GM21360 (cell line): ENCODE measurements around the gene CRYAA.

Experiments used
- ATAC-seq: cut with Tn5 transposase; IDR thresholded peaks from one replicate; pipeline ENCODE4 v1.9.1; 2021; ENCODE audit warnings: mild to moderate bottlenecking, moderate library complexity; ENCODE audit not compliant: unreplicated experiment

Gene CRYAA

DNA sequence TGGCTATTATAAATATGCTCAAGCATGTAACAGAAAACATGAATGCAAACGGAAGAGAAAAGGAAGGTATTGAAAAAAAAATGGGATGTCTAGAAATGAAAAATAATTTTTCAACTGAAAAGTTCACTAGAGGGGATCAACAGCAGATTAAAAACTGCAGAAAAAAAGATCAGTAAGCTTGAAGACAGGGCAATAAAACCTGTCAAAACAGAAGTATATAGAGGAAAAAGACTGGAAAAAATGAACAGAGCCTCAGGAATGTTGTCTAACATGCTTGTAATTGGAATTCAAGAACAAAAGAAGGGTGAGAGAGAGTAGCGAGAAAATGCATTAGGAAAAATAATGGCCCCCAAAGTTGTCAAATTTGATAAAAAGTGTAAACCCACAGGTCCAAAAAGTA is 29.6 kb downstream of the CRYAA start:
- no peak for ATAC-seq

DNA sequence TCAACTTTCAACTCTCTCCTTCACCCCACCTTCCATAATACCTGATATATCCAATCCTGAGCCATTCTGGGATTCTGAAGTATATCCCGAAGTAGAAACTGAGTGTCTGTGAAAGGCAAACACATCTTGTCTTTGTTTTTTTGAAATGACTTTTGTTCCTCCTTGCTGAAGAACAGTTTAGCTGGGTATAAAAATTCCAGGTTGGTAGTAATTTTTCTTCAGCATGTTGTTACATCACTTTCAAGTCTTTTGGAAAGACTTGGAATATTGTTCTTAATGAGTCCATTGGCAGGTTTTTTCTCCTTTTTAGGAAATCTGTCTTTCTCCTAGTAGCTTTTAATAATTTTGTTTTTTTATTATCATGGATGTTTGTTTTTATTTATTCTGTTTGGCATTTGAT is 32.7 kb downstream of the CRYAA start:
- no peak for ATAC-seq

DNA sequence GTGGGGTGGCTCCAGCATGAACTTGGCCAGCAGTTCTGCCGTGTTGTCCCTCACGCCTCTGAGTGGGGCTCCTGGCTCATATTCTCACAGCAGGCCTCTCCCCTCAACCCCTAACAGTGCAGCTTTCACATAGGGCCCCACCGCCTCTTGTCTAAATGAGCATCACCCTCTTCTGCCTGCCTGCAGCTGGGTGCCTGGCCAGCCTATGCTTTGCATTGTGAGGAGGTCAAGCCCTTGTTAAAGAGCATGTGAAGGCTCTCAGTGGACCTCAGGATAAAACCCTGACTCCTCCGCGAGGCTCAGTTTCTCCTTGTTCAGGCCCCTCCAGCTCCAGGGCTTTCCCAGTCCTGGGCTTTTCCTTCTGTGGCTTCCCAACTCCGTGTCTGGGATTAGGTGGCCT is 34.8 kb downstream of the CRYAA start:
- ATAC-seq: no peak

DNA sequence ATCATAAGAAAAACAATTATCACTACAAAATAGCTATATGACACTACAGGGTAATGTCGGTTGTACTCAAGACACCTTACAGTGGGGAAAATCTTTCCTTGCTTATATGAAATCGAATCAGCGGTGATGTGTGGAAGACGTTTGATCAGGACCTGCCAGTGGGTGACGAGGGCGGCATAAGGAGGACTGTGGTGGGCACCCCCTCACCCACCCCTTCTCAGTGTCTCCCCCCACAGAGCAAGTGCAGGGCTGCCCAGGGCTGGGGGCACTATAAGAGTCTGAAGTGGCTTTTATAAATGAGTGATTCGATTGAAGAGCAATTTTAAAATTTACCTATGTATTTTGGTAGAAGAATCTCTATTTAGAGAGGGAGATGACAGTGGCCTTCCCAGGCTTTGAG is 35.8 kb downstream of the CRYAA start:
- ATAC-seq: no peak

DNA sequence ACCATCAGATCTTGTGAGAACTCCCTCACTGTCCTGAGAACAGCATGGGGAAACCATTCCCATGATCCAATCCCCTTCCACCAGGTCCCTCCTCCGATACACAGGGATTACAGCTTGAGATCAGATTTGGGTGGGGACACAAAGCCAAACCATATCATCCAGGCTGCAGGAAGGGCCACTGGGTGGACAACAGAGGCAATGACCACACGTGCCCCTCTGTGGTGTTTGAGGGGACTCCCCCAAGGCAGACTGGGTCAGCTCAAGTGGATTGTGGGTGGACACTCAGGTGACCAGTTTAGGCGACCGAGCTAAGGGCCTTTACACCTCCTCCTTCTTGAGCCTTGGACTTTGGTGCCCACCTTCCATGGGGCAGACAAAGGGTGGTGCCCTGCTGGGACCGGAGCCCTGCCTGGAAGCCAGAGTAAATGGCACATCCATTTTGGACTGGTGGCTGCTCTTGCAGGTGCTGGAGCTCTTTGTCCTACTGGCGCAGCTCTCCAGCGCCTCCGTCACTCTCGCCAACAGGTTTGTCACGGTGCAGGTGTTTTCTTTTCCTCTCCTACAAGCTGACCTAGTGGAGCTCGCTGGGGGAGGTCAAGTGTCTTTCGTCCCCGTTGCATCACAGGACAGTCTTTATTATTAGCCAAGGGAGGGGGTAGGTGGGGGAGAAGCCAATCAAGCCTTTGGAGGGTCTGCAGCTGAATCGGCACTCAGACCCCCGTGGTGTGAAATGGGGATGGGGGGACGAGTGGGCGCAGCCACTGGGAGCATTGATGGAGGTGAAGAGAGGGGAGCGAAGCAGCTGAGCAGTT is 37.6 kb downstream of the CRYAA start:
- no peak for ATAC-seq

DNA sequence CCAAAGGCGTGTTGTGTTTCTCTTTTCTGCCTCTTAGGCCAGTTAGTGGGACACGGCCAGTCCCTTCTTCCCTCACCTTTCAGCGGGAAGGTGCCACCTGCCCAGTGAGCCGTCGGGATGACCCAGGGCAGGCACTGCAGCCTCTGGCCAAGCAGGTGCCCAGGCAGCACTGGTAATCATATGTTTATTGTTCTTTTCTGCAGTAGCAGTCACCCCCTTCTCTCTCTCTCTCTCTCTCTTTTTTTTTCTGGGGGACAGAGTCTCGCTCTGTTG is 38.2 kb downstream of the CRYAA start:
- ATAC-seq: no peak

DNA sequence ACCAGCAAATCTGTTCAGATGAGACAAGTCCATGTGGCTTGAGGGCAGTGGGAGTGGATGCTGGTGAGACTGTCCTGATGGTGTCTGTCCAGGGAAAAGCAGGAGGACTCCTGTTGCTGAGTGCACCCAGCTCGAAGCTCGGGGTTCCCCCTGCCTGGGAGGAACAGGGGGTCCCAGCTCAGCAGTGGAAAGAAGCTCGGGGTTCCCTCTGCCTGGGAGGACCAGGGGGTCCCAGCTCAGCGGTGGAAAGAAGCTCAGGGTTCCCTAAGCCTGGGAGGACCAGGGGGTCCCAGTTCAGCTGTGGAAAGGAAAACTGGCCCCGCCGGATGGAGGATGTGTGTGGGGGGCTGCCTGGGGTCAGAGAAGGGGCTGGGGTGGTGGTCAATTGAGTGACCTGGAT is 39.1 kb downstream of the CRYAA start:
- ATAC-seq: no peak

DNA sequence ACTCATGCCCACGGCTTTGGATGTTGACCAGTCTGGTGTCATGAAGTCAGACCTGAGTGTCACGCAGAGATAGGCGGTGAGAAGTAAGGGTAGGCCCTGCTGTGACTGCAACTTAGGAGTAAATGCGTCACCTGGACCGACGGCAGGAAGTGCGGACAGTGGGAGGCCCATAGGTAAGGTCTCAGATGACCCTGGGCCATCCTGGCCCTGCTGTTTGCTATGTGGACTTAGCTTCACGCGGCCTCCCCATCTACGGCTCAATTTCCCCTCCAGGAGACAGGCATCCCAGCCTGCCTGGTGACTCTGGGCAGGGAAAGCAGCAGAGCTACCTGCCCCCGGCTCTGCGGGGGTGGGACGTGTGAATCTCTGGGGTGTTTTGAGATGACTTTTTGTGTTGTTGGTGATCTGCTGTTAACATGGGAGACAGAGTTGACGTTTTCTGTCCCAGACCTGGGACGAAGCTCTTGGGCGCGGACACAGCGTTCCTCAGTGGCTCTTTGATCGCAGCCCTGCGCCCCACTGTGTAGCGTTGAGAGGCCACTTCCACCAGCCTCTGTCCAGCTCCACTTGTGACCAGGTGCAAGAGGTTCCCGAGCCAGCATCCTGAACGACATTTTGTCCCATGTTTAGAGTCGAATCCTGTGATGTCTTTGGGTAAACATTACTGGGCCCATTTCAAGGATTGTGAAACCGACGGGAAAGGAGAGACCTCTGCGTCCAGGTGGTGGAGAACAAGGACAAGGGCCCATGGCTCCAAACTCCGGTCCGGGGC is 39.9 kb downstream of the CRYAA start:
- no peak for ATAC-seq

DNA sequence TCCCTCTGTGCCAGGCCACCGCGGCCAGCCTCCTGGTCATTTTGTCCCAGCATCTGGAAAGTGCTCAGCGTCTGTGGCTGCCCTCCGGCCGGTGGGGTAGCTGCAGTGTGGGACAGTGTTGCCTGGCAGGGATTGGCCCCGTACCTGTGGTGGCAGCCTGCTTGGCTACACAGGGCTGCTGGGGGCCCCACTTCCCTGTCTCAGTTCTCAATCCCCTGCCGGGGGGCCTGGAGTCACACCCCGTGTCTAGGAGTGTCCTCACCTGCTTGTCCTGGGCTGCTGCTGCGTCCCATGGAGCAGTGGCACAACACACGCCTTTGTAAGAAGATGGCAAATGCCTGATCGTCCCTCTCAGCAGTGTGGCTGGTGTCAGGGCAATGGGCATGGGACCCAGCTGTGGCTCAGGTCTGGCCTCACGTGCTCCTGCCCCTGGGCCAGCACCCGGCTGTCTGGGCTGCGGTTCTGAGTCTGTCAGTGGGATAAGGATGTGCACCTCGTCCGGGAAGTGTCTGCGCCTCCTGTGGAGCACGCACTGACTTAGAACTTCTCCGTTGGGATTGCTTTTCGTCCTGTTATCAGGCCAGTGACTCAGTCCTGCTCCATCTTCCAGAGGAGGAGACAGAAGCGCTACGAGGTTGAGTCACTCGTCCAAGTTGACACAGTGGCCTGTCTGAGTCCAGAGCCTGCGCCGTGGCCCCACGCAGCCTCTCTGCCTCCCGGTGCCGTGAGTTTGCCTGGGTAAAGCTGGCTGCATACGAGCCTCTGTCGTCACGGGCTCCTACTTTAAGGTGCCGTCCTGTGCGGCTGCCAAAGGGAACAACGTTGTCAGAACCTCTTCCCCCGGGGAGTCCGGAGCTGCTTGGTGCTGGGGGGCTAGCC is 41.0 kb downstream of the CRYAA start:
- ATAC-seq: no peak

DNA sequence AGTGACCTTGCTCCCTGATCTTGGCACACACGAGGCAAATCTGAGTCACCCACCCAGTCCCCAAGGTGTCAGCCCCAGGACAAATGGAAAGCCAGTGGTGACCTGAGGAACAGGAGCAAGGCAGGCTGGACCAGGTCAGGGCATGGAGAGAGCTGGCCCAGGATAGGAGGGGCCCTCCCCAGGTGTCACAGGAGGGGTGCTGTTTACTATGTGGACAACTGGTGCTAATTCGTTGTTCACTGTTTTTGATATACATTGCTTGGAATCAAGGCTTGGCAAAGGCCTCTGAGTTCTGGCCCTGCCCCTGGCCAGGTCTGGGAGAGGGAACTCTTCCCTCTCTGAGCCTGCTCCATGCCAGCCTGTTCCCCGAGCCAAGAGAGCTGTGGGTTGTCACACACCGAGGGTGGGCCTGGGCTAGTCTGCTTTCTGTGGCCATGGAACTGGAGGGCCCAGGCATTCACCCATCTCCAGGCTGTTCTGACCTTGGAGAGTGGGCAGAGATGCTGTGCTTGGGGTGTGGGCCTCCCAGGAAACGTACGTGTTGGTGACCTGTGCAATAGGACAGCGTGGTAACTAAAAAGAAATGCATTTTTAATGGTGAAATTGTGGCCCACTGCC is 41.8 kb downstream of the CRYAA start:
- no peak for ATAC-seq

DNA sequence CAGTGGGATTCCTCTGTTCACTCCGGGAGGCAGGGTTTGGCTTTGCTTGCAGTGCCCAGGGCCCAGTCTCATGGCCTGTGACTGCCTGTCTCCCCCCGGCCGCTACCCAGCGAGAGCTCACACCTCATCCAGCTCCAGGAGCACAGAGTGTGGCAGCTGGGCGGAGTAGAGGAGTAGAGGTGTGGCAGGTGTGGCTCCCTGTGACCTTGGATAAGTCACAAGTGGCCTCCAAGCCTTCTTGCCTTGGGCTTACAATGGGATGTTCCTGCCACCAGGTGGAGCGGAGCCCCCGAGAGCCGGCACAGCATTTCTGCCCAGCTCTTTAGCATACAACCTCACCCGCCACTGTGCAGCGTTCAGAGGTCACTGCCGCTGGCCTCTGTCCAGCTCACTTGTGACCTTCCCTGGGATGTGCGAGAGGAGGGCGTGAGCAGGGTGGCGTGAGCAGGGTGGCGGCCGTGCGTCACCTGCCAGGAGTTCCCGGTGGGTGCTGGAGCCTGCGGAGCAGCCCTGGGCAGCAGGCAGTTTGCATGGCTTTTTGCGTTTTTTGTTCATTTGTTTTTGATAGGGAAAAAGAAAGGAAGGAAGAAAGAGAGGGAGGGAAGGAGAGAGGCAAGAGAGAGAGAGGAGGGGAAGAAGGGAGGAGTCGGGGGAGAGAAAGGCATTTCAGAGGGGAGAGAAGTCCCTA is 42.4 kb downstream of the CRYAA start:
- ATAC-seq: no peak

DNA sequence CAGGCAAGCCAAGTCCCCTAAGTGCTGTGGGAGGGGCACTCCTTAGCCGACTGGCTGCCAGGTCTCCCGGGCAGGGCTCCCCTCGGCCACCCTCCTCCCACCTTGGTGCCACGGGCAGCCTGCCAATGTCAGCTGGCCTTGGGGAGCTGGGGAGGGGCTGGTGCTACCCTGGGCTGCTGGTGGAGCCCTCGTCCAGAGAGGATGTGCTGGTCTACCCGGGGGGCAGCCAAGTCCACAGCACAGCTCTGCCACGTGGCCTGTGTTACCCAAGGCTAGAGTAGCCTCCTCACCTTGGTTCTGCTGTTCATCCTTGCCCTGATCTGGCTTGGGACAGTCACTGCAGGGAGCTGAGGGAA is 42.9 kb downstream of the CRYAA start:
- ATAC-seq: no peak
